Measurements from ENCODE around the gene EXT2. TPM values are rescaled to one million over a fixed set of nuclear protein-coding genes. Genes with fewer than 3 reads are reported as not detected.

Gene EXT2
- polyA plus RNA-seq, 1 of the 3 experiments (the other 2 are of a cell fraction): 92.9 TPM

- TF ChIP-seq TEAD4 (IDR thresholded peaks at IDR 0.05; ENCODE audit: borderline replicate concordance, insufficient read depth) (no peak), EP300 (IDR thresholded peaks at IDR 0.05; ENCODE audit: borderline replicate concordance in 1 of 2, low read depth in 1 of 2, low read length in 1 of 2) (no peak), SMC3 (IDR thresholded peaks at IDR 0.05; ENCODE audit: low read depth, low read length) (no peak), RAD21 (IDR thresholded peaks at IDR 0.05; ENCODE audit: low read length) (no peak), FOXM1 (IDR thresholded peaks at IDR 0.05; ENCODE audit: low read depth) (no peak), USF1 (IDR thresholded peaks at IDR 0.05; ENCODE audit: borderline replicate concordance, low read depth) (no peak), YY1 (IDR thresholded peaks at IDR 0.05; ENCODE audit: low read depth) (no peak), SIN3A (IDR thresholded peaks at IDR 0.05; ENCODE audit: borderline replicate concordance, low read depth, low read length) (no peak), IRF3 (IDR thresholded peaks at IDR 0.05; ENCODE audit: low read depth, low read length) (no peak), RFX5 (IDR thresholded peaks at IDR 0.05; ENCODE audit: low read length) (no peak)
- TF ChIP-seq, protein P1, sequence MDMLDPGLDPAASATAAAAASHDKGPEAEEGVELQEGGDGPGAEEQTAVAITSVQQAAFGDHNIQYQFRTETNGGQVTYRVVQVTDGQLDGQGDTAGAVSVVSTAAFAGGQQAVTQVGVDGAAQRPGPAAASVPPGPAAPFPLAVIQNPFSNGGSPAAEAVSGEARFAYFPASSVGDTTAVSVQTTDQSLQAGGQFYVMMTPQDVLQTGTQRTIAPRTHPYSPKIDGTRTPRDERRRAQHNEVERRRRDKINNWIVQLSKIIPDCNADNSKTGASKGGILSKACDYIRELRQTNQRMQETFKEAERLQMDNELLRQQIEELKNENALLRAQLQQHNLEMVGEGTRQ (IDR thresholded peaks at IDR 0.05; ENCODE audit: borderline replicate concordance, low read depth, low read length): no peak
- TF ChIP-seq, protein P2, sequence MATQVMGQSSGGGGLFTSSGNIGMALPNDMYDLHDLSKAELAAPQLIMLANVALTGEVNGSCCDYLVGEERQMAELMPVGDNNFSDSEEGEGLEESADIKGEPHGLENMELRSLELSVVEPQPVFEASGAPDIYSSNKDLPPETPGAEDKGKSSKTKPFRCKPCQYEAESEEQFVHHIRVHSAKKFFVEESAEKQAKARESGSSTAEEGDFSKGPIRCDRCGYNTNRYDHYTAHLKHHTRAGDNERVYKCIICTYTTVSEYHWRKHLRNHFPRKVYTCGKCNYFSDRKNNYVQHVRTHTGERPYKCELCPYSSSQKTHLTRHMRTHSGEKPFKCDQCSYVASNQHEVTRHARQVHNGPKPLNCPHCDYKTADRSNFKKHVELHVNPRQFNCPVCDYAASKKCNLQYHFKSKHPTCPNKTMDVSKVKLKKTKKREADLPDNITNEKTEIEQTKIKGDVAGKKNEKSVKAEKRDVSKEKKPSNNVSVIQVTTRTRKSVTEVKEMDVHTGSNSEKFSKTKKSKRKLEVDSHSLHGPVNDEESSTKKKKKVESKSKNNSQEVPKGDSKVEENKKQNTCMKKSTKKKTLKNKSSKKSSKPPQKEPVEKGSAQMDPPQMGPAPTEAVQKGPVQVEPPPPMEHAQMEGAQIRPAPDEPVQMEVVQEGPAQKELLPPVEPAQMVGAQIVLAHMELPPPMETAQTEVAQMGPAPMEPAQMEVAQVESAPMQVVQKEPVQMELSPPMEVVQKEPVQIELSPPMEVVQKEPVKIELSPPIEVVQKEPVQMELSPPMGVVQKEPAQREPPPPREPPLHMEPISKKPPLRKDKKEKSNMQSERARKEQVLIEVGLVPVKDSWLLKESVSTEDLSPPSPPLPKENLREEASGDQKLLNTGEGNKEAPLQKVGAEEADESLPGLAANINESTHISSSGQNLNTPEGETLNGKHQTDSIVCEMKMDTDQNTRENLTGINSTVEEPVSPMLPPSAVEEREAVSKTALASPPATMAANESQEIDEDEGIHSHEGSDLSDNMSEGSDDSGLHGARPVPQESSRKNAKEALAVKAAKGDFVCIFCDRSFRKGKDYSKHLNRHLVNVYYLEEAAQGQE (IDR thresholded peaks at IDR 0.05; ENCODE audit: low read depth, low read length): no peak
Observed at GRCh38 chr11:44247508-44247907, 152.0 kb downstream of the EXT2 start (continued).

DNA sequence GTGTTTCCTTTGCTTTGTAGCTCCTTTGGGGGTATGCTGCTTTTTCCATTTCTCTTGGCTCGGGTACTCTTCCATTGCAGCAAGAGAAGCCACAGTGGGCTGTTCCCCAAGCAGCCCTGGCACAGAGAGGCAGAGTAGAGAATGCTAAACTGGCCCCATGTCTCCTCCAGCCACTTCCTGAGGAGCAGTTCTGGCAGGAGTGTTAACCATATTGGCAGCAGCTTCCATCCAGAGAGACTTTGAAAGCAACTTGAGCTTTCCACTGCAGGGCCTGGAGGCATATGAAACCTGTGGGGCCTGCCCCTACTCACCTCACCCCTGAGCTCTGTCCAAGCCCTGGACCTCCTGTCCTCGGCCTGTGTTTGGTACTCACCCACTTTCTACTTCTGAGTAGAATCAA is 152.6 kb downstream of the EXT2 start:
- H4K20me1 ChIP-seq (ENCODE audit: insufficient read depth): no peaks in the 10 kb centered on the region
- CTCF ChIA-PET: interaction anchor here (0.6 to 2.5 kb wide), 6 partner anchors 11 to 153 kb away, joined by 3 to 8 read pairs (median 4); partner anchors contain the start of gene EXT2
- no peak for TF ChIP-seq FOSL2 (IDR thresholded peaks at IDR 0.05; ENCODE audit: borderline replicate concordance, low read depth)
- TF ChIP-seq TEAD4 (IDR thresholded peaks at IDR 0.05; ENCODE audit: borderline replicate concordance, insufficient read depth): no peak
- TF ChIP-seq MEF2A (IDR thresholded peaks at IDR 0.05; ENCODE audit: borderline replicate concordance, low read depth): no peak
- TF ChIP-seq, protein P3, sequence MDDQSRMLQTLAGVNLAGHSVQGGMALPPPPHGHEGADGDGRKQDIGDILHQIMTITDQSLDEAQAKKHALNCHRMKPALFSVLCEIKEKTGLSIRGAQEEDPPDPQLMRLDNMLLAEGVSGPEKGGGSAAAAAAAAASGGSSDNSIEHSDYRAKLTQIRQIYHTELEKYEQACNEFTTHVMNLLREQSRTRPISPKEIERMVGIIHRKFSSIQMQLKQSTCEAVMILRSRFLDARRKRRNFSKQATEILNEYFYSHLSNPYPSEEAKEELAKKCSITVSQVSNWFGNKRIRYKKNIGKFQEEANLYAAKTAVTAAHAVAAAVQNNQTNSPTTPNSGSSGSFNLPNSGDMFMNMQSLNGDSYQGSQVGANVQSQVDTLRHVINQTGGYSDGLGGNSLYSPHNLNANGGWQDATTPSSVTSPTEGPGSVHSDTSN (IDR thresholded peaks at IDR 0.05): no peak
- TF ChIP-seq POLR2AphosphoS5 (IDR thresholded peaks at IDR 0.05; ENCODE audit: low read depth, low read length): no peak
- no peak for TF ChIP-seq JUND (IDR thresholded peaks at IDR 0.05)
- TF ChIP-seq FOXJ3 (CRISPR knock-in tag; IDR thresholded peaks at IDR 0.05): no peak
- TF ChIP-seq RXRA (IDR thresholded peaks at IDR 0.05; ENCODE audit: borderline replicate concordance, low read depth): no peak
- no peak for TF ChIP-seq RFX5 (IDR thresholded peaks at IDR 0.05; ENCODE audit: low read length)
- TF ChIP-seq, protein P4, sequence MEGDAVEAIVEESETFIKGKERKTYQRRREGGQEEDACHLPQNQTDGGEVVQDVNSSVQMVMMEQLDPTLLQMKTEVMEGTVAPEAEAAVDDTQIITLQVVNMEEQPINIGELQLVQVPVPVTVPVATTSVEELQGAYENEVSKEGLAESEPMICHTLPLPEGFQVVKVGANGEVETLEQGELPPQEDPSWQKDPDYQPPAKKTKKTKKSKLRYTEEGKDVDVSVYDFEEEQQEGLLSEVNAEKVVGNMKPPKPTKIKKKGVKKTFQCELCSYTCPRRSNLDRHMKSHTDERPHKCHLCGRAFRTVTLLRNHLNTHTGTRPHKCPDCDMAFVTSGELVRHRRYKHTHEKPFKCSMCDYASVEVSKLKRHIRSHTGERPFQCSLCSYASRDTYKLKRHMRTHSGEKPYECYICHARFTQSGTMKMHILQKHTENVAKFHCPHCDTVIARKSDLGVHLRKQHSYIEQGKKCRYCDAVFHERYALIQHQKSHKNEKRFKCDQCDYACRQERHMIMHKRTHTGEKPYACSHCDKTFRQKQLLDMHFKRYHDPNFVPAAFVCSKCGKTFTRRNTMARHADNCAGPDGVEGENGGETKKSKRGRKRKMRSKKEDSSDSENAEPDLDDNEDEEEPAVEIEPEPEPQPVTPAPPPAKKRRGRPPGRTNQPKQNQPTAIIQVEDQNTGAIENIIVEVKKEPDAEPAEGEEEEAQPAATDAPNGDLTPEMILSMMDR (IDR thresholded peaks at IDR 0.05): no peak
- TF ChIP-seq MXI1 (IDR thresholded peaks at IDR 0.05; ENCODE audit: low read depth, low read length): no peak

More for the DNA sequence above, 152.6 kb downstream of the EXT2 start:
- H2AFZ ChIP-seq (ENCODE audit: low read depth): no peak overlapping the region
- peaks cover 19 to 46% of the 10 kb centered on the region in 2 experiments for H3K4me1 ChIP-seq (ENCODE audit: control insufficient read depth in 1 of 2, insufficient read depth in 2 of 2, low read depth in 1 of 2, low read length in 1 of 2)
- WGBS (ENCODE audit: low lambda C conversion rate): 90% methylated on average over 2 of the region's 2 CpGs
- H3K9ac ChIP-seq: no peak overlapping the region
- peaks cover 8% of the 10 kb centered on the region; the same call in 1 of the 2 replicates for H3K9me3 ChIP-seq
- peaks cover 17% of the 10 kb centered on the region for H3F3A ChIP-seq (replicated peaks; ENCODE audit: insufficient read depth)
- no peaks in the 10 kb centered on the region for H3K9me2 ChIP-seq
- POLR2A ChIA-PET: no interaction called here
- DNase-seq: no peak
- peaks cover 0 to 4% of the 10 kb centered on the region in 2 experiments for H3K36me3 ChIP-seq (replicated peaks in 1 of 2; ENCODE audit: control insufficient read depth in 1 of 2, insufficient read depth in 2 of 2, low read length in 1 of 2)
- no peaks in the 10 kb centered on the region for H3K27me3 ChIP-seq (ENCODE audit: insufficient read depth)
- H3K79me2 ChIP-seq (ENCODE audit: insufficient read depth): no peaks in the 10 kb centered on the region
- H3K4me2 ChIP-seq: no peak overlapping the region
- no peak overlapping the region for H3K4me3 ChIP-seq (ENCODE audit: low read depth in 2 of 2, low read length in 1 of 2)
- H3K27ac ChIP-seq (ENCODE audit: low read depth in 2 of 2, low read length in 1 of 2): no peak overlapping the region
